HT-29 (cell line): ENCODE measurements around the gene ARAP2. TPM values are rescaled to one million over a fixed set of nuclear protein-coding genes. Genes with fewer than 3 reads are reported as not detected.

Source experiments
- DNase-seq: peaks from one replicate; pipeline ENCODE4 v3.0.0-alpha.2; 2015; ENCODE audit warnings: low spot score
- total RNA-seq: library from RNA; depleted of rRNA; stranded (reverse); fragments of >200 nt; shearing (Covaris generic); gene quantifications from 2 replicates; pipeline ENCODE4 v1.2.3, GENCODE V29; 2014

Gene ARAP2
- total RNA-seq, 1 experiment from 2014 or later: 10.7 TPM

GRCh38 chr4:36133086-36133485 lies 111.2 kb downstream of the ARAP2 start:
- DNase-seq: no peak

GRCh38 chr4:36130641-36131040 lies 113.7 kb downstream of the ARAP2 start:
- no peak for DNase-seq

DNA sequence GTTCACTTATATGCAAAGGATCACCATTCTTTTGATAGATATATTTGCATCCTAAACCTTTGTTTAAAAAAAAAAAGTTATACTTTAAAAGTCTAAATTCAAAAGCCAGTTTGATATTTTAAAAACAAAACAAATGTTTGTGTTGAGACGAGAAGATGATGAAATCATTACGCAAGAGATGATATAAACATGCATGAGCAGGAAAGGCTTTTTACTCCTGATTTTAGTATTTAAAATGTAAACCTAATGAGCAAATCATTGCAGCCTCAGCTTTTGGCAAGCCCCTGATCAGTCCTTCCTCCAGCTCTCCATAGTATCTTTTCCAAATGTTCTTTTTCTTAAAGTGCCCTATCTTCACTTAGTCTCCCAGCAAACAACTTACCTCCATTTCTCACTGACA lies 115.6 kb downstream of the ARAP2 start:
- no peak for DNase-seq

GRCh38 chr4:36123906-36124305 lies 120.4 kb downstream of the ARAP2 start:
- DNase-seq: no peak

DNA sequence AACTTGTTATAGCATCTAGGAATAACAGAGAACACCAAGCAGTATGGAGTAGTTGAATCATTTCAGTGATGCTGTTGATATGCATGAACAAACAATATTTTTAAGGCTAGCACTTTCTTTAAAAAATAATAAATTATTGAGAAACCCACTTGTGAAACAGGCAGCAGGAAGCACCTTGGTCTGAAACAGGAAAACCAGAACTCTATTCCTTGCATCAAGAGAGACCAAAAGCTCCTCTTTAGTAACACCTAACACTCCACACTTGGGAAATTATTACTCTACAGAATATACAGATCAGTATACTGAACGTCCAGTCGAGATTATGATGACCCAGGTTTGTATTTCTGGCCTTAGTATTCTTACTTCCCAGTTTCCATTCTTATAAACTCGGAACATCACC lies 129.0 kb downstream of the ARAP2 start:
- no peak for DNase-seq

DNA sequence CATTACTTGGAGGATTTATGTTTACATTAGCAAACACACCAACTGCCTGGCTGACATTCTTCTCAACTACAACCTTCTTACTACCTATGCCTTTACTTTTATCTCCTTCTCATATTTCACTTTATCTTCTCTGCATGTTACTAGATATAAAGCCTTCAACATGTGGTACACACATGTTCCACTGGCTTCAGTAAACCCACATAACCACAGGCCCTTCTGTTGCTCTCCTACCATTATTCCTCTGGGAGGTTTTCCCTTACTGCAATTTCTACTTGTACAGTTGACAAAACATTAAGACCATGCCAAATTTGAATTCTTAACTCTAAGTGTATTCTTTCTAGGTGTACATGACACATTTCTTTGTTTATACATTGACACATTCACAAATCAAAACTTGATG lies 133.1 kb downstream of the ARAP2 start:
- DNase-seq: no peak

- no peak for DNase-seq
These were observed 144.8 kb downstream of the ARAP2 start for GRCh38 chr4:36099509-36099908.

DNA sequence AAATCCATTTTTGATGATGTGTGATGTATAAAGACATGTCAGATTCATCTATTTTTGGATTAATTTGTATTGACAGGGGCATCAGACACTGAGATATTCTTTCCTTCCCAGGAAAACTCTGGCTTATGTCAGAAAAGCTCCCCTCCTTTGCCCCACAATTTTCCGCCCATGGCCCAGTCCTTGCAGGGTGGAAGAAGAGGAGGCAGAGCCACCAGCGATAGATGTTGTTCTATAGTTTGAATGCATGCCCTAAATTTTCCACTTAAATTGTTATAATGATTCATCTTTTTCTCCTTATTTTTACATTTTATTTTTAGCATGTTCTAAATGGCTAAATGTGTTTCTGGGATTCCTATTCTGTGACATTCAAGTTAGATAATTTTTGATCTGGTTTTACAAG lies 149.3 kb downstream of the ARAP2 start:
- DNase-seq: no peak

DNA sequence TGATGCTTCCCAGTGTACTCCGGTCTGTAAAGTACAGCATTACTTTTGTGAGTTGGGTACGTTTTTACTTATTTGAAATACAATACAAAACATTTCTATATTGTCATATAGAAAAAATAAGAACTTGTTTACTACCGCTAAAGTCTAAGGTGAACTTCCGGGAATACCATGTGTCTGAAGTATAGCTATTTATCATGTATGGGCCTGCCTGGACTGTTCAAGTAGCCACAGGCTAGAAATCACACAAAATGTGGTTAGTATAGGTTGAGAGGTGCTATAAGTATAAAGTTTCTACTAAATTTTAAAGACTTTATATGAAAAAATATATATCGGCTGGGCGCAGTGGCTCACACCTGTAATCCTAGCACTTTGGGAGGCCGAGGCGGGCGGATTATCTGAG lies 152.3 kb downstream of the ARAP2 start:
- no peak for DNase-seq

DNA sequence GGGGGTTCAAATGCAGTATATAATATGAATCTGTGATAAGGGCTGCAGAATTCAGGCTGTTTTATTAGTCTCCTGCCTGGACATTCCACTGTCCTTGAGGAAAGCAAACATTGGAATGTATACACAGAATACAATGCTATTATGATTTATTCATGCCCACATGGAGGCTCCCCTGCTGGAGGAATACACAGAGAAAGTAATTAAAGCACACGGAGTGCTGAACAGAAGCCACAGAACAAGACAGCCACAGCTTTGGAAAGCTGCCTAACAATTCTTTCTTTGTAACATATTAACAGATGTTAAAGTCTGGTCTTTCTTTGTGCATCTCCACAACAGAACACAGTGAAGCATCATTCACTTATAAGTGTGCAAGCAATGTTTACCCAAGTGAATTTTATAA lies 155.8 kb downstream of the ARAP2 start:
- DNase-seq: peak; percentile 35

- no peak for DNase-seq
These were observed 158.0 kb downstream of the ARAP2 start for GRCh38 chr4:36086261-36086786.

- DNase-seq: no peak
These were observed 161.5 kb downstream of the ARAP2 start for GRCh38 chr4:36082817-36083216.

DNA sequence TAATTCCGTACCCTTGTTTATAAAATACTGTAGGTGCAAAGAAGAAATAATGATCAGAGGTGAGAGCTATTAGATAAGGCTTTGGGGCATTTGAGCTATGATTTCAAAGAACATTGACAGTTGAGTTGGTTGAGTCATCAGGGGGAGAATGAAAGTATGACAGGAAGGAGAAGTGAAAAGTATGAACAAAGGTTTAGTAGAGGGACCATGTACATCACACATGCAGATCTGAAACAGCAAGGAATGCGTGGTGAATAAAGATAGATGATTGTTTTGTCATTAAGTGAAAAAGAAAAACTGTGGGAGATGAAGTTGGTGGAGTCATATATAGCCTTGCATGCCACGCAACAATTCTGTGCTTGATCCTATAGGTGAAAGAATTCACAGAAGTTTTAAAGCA lies 163.1 kb downstream of the ARAP2 start:
- no peak for DNase-seq

GRCh38 chr4:36079666-36080065 lies 164.6 kb downstream of the ARAP2 start:
- no peak for DNase-seq

DNA sequence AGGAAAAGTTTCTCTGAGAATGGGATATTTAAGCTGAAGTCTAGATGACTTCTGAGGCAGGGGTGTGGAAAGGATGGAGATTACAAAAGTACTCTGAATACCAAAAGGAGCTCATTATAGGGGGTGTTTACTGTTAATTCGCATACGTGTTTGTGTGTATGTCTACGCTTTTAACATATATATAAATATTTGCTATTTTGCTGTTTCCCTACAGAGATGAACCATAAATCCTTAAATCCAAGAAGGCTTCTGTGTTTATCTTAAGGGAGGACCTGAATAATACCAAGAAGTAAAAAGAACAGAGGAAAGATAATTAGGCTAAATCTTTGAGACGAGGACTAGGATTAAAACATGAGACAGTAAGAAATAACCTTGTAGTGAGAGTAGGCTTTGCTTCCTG lies 166.0 kb downstream of the ARAP2 start:
- DNase-seq: no peak

DNA sequence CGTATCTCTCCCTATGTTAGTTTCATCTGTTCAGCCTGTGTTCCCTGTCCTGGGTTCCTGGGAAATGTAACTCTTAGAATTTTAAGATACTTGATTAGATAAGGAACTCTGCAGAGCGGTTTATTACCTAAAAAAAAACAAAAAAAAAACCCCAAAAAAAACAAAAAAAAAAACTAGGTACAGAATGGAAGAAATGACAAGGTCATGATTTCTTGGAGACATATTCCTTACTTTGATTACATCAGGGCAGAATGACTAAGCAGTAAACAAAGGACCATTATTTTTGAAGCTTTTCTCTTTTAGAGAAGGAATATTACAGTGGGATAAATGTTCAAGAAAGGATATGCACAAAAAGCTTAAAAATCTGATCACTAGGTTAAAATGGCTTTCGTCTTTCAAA lies 171.8 kb downstream of the ARAP2 start:
- DNase-seq: no peak

DNA sequence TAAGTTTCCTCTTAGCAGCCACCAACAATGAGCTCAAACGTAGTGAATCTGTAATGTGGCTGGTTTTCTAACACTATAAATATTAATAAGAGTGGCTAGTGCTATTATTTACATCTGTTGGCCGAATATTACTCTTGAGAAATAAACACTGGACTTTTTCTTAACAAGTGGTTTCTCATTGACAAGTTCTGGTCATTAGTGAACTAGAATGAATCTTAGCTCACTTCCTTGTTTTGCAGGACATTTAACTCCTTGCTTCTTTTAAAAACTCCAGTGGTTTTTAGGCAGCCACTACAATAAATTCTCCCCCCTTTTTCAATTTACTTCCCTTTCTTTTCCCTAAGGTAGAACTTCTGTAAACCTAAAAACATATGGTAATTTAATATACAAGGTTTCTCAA lies 177.2 kb downstream of the ARAP2 start:
- DNase-seq: no peak

- no peak for DNase-seq
These were observed 178.9 kb downstream of the ARAP2 start for GRCh38 chr4:36065274-36065871.

GRCh38 chr4:36064117-36064516 lies 180.2 kb downstream of the ARAP2 start:
- no peak for DNase-seq

- DNase-seq: peak; percentile 33
These were observed 188.2 kb downstream of the ARAP2 start for GRCh38 chr4:36056136-36056535.

GRCh38 chr4:36054694-36055422 lies 189.5 kb downstream of the ARAP2 start:
- no peak for DNase-seq

DNA sequence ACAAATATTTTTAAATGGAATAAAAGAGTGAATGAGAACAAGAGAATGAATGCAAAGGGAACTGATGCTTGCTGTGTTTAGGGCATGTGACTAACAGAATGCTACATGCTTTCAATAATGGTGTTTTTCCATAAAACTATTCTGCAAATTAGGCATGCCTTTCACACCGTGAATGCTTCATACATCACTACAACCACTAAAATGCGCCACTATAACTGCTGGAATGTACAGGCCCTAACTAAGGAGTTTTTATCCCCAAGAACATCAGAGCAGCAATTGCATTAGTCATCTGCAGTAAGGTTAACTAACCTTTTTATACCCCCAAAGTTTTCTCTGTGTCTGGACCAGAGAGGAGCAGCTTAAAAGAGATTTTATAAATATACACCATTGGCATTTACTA lies 190.4 kb downstream of the ARAP2 start:
- DNase-seq: no peak

DNA sequence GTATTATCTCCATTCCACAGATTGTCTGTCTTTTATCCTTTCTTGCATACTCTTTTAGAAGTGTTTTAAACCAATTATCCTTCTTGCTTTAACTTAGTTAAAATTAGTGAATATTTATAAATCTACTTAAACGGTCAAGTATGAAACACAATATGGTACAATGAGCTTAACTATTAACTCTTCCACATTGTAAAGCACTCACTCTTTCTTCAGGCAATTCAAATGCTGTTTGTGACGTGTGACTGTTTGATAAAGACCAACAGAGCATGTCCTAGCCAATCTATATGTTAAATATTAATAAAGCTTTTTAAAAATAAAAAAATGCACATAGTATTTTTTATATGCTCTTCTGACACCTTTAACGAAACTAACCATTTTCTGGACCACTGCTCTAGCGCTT lies 192.7 kb downstream of the ARAP2 start:
- no peak for DNase-seq
